AG08395 (cell line): ENCODE data around the gene CACYBP.

Experiments used
- DNase-seq: peaks from one replicate; pipeline ENCODE4 v3.0.0; 2012; ENCODE audit warnings: mixed read lengths, low spot score

CACYBP gene, protein sequence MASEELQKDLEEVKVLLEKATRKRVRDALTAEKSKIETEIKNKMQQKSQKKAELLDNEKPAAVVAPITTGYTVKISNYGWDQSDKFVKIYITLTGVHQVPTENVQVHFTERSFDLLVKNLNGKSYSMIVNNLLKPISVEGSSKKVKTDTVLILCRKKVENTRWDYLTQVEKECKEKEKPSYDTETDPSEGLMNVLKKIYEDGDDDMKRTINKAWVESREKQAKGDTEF

DNA sequence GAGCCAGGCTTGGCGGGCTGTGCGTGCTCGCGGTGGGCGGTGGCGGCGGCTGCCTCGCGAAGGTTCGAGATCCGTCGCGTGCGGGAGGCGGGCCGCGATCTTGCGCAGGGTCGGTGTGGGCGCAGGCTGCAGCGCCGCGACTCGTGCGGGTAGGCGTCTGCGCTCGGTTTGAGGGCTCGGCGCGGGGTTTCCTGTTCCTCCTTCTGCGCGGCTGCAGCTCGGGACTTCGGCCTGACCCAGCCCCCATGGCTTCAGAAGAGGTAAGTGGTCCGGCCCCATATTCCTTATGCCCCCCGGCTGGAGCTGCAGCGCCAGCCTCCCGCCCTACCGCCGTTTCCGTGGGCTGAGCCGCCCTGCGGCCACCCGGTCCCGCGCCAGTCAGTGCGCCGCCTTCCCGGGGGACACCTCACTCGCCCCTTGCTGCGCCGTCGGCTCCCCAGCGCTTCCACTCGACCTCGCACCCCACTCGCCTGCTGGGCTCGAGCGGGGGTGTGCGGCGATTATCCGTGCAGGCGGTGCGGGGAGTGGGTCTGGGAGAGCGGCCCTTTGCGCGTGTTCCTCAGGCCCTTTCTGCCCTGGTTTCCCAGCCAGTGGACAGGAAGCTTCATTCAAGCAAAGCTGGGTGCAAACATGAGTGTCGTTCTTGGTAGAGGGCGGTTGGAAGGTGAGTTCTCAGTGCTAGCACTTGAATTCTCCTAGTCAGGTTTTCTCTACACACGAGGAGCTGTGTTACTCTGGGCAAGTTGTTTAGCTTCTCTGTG lies at the start of gene CACYBP:
Gene CACYBP, plus strand, starts transcription at position 12 of the 761 bp plus-strand sequence. Its CDS starts 234 bp downstream, at position 246.
- DNase-seq = peak; percentile 13

DNA sequence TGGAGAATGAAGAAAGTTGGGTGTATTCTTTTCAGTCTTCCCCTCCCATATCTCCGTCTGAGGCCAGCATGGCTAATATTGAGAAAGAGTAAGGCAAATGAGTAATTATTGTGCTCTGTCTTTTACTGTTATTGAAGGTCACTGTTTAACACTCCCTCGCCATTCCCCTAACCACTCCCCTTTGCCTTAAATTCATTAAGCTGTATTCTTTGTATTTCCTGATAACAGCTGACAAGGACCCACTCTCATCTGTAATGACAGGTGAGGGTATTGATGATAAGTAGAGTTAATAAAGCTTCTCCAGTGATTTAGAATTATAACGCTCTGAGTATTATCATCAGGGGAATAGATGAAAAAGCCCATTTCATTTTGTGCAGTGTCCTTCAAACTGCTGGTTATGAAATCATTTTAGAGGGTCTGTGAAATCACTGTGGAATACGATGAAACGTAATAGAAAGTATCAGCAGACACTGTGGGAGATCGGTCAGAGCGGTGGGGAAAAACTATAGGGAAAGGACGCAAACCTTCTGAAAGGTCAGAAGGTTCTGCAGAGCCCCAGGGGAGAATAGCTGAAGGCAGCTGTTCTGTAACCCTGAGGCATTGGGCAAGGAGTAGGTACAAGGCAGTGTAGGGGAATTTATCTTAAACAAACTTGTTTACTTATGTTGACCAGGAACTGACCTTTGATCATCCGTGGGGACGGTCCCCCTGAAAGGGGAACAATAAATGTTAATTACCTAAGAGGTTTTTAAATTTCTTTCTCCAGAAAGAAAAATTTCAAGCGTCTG lies 46.3 kb upstream of the CACYBP start:
- no peak for DNase-seq

DNA sequence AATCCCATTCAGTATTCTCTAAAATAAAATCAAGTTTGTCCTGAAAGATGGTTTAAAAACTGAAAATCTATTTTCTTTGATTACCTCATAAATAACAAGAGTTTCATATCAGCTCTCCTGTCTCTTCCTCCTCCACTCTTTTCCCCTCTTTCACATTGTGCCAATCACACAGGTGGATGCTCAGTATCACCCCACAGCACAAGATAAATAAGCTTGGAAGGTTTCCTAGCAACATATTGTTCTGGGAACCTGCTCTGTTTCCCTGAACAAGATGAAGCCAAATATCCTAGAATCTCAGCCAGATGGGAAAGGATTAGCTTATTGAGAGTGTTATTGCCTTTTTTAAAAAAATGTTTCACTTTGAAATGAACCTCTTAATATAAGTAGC lies 45.7 kb upstream of the CACYBP start:
- no peak for DNase-seq

- no peak for DNase-seq
Observed at GRCh38 chr1:174954671-174955669, 44.8 kb upstream of the CACYBP start.

DNA sequence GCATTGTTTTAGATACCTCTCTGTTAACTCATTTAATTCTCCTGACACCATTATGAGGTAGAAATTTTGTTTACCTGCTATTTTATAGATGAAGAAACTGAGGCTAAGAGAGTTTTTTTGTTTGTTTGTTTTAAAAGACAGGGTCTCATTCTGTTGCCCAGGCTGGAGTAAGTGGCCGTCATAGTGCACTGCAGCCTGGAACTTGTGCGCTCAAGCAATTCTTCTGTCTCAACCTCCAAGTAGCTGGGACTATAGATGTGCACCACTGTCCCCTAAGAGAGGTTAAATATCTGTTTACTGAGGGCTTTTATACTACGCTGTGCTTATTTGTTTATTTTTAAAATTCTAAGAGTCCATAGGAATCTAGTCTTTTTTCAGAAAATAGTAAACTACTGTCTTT lies 43.7 kb upstream of the CACYBP start:
- no peak for DNase-seq

DNA sequence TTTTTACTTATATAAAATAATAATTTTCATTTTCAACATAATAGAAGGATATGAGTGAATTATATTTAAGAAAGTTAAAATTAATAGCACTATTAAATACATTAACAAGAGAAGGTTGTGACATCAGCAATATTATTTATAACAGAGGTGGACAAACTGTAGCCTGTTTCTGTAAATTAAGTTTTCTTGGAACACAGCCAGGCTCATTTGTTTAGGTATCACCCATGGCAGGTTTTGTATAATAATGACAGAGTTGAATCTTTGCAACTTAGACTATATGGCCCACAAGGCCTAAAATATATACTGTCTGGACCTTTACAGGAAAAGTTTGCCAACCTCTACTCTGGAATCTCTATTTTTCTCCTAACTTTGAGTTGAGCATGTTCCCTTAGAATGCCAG lies 42.8 kb upstream of the CACYBP start:
- no peak for DNase-seq

GRCh38 chr1:174957829-174958228 lies 41.9 kb upstream of the CACYBP start:
- DNase-seq = no peak

DNA sequence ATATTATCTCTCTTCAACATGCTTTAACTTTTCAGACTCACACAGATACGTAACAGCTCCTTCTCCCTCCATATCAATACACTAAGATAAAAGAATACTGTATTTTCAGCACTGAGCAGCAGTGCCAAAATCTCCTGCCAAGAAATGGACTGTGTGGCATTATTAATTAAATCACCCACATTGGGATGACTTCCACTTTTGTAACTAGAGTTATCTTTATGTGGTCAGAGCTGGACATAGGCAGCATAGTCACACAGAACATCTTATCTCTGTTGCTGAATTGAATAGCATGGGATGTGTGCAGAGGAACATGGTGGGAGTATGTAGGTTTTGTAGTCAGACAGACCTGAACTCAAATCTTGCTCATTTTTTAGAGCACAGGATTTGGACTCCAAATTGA lies 41.4 kb upstream of the CACYBP start:
- no peak for DNase-seq

DNA sequence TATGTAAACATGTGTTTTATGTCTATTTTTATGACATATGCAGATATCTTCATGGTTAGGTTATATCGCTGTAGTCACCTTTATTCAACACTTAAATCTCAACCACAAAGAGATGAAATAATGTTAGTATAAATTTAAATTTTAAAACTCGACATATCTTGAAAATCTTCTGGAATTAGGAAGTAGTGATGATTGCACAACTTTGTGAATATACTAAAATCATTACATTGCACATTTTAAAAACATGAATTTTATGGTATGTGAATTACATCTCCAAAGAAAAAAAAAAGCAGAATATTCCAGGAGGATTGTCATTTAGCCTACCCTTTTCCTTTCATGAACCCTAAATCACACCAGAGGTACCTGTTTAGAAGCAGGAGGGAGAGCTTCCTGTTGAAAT lies 39.4 kb upstream of the CACYBP start:
- no peak for DNase-seq

- no peak for DNase-seq
Observed at GRCh38 chr1:174963529-174964125, 36.1 kb upstream of the CACYBP start.

- peak; percentile 6 for DNase-seq
Observed at GRCh38 chr1:174964261-174964971, 35.3 kb upstream of the CACYBP start.

GRCh38 chr1:174964972-174965361 lies 34.8 kb upstream of the CACYBP start:
- DNase-seq = no peak

GRCh38 chr1:174965362-174966007 lies 34.3 kb upstream of the CACYBP start:
- no peak for DNase-seq

DNA sequence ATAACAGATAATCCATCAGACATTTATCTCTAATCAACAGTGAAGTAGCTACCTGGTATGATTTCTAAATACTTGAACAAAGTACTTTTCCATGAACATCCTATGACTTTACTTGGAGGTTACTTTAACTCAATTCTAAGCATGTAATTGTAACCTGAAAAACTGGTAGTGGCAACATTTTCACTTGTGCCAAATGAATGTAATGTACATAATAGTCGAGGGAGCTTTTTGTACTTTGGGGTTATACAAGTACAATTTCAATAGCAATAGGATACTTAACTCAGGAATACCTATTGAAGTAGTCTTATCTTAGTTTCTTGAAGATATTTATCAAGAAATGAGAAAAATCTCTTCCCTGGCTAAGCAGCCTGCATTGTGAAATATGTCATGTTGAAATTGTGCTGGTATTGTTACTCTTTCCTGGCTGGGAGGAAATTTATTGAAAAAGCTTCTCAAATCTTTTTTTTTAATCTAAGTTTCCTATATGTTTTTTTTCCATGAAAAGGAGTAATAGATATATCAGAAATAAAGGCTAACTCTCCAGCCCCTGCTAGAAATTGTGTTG lies 33.7 kb upstream of the CACYBP start:
- no peak for DNase-seq

GRCh38 chr1:174967845-174968705 lies 31.7 kb upstream of the CACYBP start:
- DNase-seq = no peak

GRCh38 chr1:174968750-174969244 lies 30.9 kb upstream of the CACYBP start:
- peak; percentile 13 for DNase-seq

- DNase-seq = no peak
Observed at GRCh38 chr1:174969977-174970376, 29.8 kb upstream of the CACYBP start.

- DNase-seq = no peak
Observed at GRCh38 chr1:174971466-174971865, 28.3 kb upstream of the CACYBP start.

DNA sequence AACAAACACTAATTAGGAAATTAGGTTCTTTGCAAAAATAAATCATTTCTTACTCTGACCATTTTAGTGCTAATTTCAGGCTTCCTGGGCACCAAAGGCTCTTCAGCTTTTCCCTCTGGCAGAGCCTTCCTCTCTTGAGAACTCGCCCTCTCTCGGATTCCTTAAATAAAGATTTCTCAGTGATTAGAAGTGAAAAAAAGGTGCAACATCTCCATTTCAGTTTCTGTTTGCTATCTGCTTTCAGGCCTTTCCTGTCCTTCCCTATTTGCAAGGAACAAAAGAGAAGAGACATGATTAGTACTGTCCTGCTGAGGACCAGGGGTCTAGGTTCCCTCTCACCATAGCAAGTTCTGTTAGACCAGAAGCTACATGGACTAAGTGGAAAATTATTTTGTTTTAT lies 27.8 kb upstream of the CACYBP start:
- no peak for DNase-seq
